Measurements from ENCODE around the gene VEPH1. TPM values are rescaled to one million over a fixed set of nuclear protein-coding genes. Genes with fewer than 3 reads are reported as not detected.

Gene VEPH1
- total RNA-seq, 1 experiment from 2014 or later = 2.4 TPM

GRCh38 chr3:157240408-157240807 is 262.8 kb downstream of the VEPH1 start:
- intact Hi-C loops (cut with micrococcal nuclease) = loop anchor here (10.0 kb wide), 1 partner anchor 114 kb away; no protein-coding TSS in a partner anchor
- Mint-ChIP-seq H3K36me3 (ENCODE audit: insufficient read depth, unreplicated experiment) (no peaks in the 10 kb centered on the region), H3K27me3 (ENCODE audit: insufficient read depth, unreplicated experiment) (no peaks in the 10 kb centered on the region), H3K4me1 (ENCODE audit: insufficient read depth, unreplicated experiment) (peaks cover 5% of the 10 kb centered on the region), H3K9me3 (ENCODE audit: unreplicated experiment) (no peaks in the 10 kb centered on the region), H3K27ac (ENCODE audit: low read depth, unreplicated experiment) (no peak overlapping the region), H3K4me3 (ENCODE audit: unreplicated experiment) (no peak overlapping the region)
- DNase-seq (ENCODE audit: unreplicated experiment) = no peak
- ChIA-PET CTCF (interaction anchor here (0.6 to 1.6 kb wide), 12 partner anchors 8 to 166 kb away, joined by 3 to 6 read pairs (median 3); no protein-coding TSS in a partner anchor), POLR2A (no interaction called here)
- no peak for TF ChIP-seq CTCF (IDR thresholded peaks at IDR 0.05; ENCODE audit: unreplicated experiment)
- no TSS peak for BruUV-seq (replicated peaks)

- Mint-ChIP-seq H3K9me3 (ENCODE audit: unreplicated experiment) (no peaks in the 10 kb centered on the region), H3K27me3 (ENCODE audit: insufficient read depth, unreplicated experiment) (no peaks in the 10 kb centered on the region), H3K4me3 (ENCODE audit: unreplicated experiment) (no peak overlapping the region), H3K4me1 (ENCODE audit: insufficient read depth, unreplicated experiment) (peaks cover 5% of the 10 kb centered on the region), H3K36me3 (ENCODE audit: insufficient read depth, unreplicated experiment) (no peaks in the 10 kb centered on the region), H3K27ac (ENCODE audit: low read depth, unreplicated experiment) (no peak overlapping the region)
- ChIA-PET CTCF (interaction anchor here (0.6 to 1.6 kb wide), 8 partner anchors 9 to 258 kb away, joined by 3 to 6 read pairs (median 3); no protein-coding TSS in a partner anchor), POLR2A (no interaction called here)
- intact Hi-C loops (cut with micrococcal nuclease) = loop anchor here (2.0 kb wide), 1 partner anchor 34 kb away; no protein-coding TSS in a partner anchor
- BruUV-seq (replicated peaks) = TSS peak; percentile 61
- peak; percentile 62 for TF ChIP-seq CTCF (IDR thresholded peaks at IDR 0.05; ENCODE audit: unreplicated experiment)
- DNase-seq (ENCODE audit: unreplicated experiment) = peak; percentile 73
Measured at GRCh38 chr3:157239082-157239704, 264.0 kb downstream of the VEPH1 start.

GRCh38 chr3:157238457-157238856 is 264.8 kb downstream of the VEPH1 start:
- H3K9me3 Mint-ChIP-seq (ENCODE audit: unreplicated experiment) = no peaks in the 10 kb centered on the region
- TF ChIP-seq CTCF (IDR thresholded peaks at IDR 0.05; ENCODE audit: unreplicated experiment) = no peak
- ChIA-PET CTCF (interaction anchor here (1.4 to 1.6 kb wide), 2 partner anchors 33 to 255 kb away, joined by 5 to 8 read pairs; no protein-coding TSS in a partner anchor), POLR2A (no interaction called here)
- H3K27ac Mint-ChIP-seq (ENCODE audit: low read depth, unreplicated experiment) = no peak overlapping the region
- BruUV-seq (replicated peaks) = no TSS peak
- no peaks in the 10 kb centered on the region for H3K27me3 Mint-ChIP-seq (ENCODE audit: insufficient read depth, unreplicated experiment)
- intact Hi-C loops (cut with micrococcal nuclease) = loop anchor here (2.0 kb wide), 1 partner anchor 34 kb away; no protein-coding TSS in a partner anchor
- peaks cover 5% of the 10 kb centered on the region for H3K4me1 Mint-ChIP-seq (ENCODE audit: insufficient read depth, unreplicated experiment)
- DNase-seq (ENCODE audit: unreplicated experiment) = no peak
- H3K36me3 Mint-ChIP-seq (ENCODE audit: insufficient read depth, unreplicated experiment) = no peaks in the 10 kb centered on the region
- no peak overlapping the region for H3K4me3 Mint-ChIP-seq (ENCODE audit: unreplicated experiment)

GRCh38 chr3:157237886-157238285 is 265.3 kb downstream of the VEPH1 start:
- Mint-ChIP-seq H3K4me1 (ENCODE audit: insufficient read depth, unreplicated experiment) (peaks cover 5% of the 10 kb centered on the region), H3K36me3 (ENCODE audit: insufficient read depth, unreplicated experiment) (no peaks in the 10 kb centered on the region), H3K27me3 (ENCODE audit: insufficient read depth, unreplicated experiment) (no peaks in the 10 kb centered on the region), H3K27ac (ENCODE audit: low read depth, unreplicated experiment) (no peak overlapping the region), H3K4me3 (ENCODE audit: unreplicated experiment) (no peak overlapping the region), H3K9me3 (ENCODE audit: unreplicated experiment) (no peaks in the 10 kb centered on the region)
- ChIA-PET POLR2A (no interaction called here), CTCF (interaction anchor here (0.6 to 1.6 kb wide), 4 partner anchors 32 to 255 kb away, joined by 3 to 8 read pairs (median 5); no protein-coding TSS in a partner anchor)
- no TSS peak for BruUV-seq (replicated peaks)
- TF ChIP-seq CTCF (IDR thresholded peaks at IDR 0.05; ENCODE audit: unreplicated experiment) = no peak
- intact Hi-C loops (cut with micrococcal nuclease) = loop anchor here (2.0 kb wide), 1 partner anchor 33 kb away; no protein-coding TSS in a partner anchor
- no peak for DNase-seq (ENCODE audit: unreplicated experiment)
